ENCODE measurements around the gene ATP1B2.

Gene ATP1B2

DNA sequence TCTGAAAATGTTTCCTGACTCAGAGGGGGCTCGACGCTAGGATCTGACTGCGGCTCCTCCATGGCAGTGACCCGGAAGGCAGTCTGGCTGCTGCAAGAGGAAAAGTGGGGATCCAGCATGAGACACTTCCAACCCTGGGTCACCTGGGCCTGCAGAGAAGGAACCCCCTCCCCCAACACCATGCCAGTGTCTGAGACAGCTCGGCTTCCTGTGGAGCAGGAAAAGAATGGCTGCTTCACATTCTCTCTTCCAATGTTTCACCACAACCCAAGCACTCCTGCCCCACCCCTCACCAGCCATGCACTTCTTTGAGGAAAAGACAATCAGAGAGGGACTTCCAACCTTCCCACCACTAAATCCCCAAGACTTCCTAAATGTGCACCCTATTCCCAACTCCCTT is 25.8 kb downstream of the ATP1B2 start:
- Histone ChIP-seq H3K4me3 (no peak overlapping the region), H3K27ac (no peak overlapping the region)

- Histone ChIP-seq H3K27ac (no peak overlapping the region), H3K4me3 (no peak overlapping the region)
Measured at GRCh38 chr17:7677388-7678067, 26.8 kb downstream of the ATP1B2 start.

DNA sequence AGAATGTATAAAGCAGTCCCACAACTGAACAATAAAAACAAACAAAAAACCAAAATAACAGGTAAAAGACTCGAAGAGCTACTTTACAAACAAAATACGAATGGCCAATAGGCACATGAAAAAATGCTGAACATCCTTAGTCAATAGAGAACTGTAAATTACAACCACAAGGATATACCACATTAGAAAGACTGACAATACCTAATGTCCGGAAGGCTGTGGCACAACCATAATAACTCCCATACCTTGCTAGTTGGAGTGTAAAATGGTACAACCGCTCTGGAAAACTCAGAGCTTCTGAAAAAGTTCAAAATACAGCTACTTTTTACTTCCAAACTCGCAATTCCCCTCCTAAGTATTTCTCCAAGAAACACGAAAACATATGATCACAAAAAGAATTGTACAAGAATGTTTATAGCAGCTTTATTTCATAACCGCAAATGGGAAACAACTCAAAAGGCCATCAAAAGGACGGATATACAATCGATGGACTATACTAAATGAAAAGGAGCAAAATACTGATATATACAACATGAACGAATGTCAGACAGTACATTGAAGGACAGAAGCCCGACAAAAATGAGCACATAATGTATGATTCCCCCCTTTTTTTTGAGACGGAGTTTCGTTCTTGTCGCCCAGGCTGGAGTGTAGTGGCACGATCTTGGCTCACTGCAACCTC is 34.3 kb downstream of the ATP1B2 start:
- Histone ChIP-seq H3K27ac (peak overlapping the region in 20 of 21 experiments; percentile 81 to 99 (median 96)), H3K4me3 (peak overlapping the region; percentile 72 to 96 (median 90))

GRCh38 chr17:7685533-7686221 is 35.0 kb downstream of the ATP1B2 start:
- H3K27ac ChIP-seq, result peak overlapping the region; percentile 81 to 99 (median 95)
- H3K4me3 ChIP-seq, result peak overlapping the region; percentile 72 to 96 (median 90)

- Histone ChIP-seq H3K27ac (peak overlapping the region; percentile 81 to 99 (median 95)), H3K4me3 (peak overlapping the region; percentile 72 to 96 (median 90))
Measured at GRCh38 chr17:7686222-7687071, 35.7 kb downstream of the ATP1B2 start.

DNA sequence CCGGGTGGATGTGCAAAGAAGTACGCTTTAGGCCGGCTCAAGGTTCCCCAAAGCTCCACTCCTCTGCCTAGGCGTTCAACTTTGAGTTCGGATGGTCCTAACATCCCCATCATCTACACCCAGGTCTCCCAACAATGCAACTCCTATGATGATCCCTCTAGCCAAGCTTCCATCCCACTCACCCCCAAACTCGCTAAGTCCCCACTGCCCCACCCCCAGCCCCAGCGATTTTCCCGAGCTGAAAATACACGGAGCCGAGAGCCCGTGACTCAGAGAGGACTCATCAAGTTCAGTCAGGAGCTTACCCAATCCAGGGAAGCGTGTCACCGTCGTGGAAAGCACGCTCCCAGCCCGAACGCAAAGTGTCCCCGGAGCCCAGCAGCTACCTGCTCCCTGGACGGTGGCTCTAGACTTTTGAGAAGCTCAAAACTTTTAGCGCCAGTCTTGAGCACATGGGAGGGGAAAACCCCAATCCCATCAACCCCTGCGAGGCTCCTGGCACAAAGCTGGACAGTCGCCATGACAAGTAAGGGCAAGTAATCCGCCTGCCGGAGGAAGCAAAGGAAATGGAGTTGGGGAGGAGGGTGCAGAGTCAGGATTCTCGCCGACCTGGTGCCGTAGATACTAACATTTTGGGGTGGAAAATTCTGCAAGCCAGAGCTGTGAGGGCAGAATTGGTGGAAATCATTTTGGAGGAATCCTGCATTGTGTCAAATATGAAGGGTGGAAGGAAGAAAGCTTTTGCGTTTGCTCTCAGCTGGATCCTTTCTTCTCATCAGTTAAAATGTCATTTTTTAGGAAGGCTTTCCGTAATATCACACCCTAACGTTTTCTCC is 36.6 kb downstream of the ATP1B2 start, which contains the start of gene TP53:
TSS of gene TP53 (minus strand) at position 419 of the 836 bp plus-strand sequence. CDS start 10,896 bp downstream, outside the sequence.
- H3K4me3 ChIP-seq, result peak within 1 kb of the TSS; percentile 72 to 96 (median 90)
- peak within 1 kb of the TSS; percentile 81 to 99 (median 95) for H3K27ac ChIP-seq

DNA sequence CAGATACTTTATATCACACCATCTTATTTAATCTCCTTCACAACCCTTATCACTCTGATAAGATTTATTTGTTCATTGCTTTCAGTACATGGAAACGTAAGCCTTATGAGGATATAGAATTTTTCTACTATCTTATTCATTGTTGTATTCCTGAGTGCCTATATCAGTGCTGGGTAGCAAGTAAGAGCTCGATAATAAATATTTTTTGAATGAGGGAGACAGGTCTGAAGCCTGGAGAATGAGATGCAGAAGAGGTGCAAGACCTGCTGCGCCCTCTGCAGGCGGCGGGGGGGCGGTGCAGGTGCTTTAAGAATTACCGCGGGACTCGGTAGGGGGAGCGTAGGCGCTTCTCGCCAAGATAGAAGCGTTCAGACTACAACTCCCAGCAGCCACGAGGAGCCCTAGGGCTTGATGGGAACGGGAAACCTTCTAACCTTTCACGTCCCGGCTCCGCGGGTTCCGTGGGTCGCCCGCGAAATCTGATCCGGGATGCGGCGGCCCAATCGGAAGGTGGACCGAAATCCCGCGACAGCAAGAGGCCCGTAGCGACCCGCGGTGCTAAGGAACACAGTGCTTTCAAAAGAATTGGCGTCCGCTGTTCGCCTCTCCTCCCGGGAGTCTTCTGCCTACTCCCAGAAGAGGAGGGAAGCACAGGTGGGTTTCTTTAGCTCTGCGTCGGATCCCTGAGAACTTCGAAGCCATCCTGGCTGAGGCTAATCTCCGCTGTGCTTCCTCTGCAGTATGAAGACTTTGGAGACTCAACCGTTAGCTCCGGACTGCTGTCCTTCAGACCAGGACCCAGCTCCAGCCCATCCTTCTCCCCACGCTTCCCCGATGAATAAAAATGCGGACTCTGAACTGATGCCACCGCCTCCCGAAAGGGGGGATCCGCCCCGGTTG is 37.4 kb downstream of the ATP1B2 start, which contains the start of gene WRAP53:
TSS of gene WRAP53 (plus strand) at position 570 of the 900 bp plus-strand sequence. CDS start at position 742, 172 bp downstream.
- peak within 1 kb of the TSS; percentile 72 to 96 (median 90) for H3K4me3 ChIP-seq
- H3K27ac ChIP-seq, result peak within 1 kb of the TSS; percentile 81 to 99 (median 95)

GRCh38 chr17:7688808-7689316 is 38.1 kb downstream of the ATP1B2 start:
- peak overlapping the region in 18 of 21 experiments; percentile 4 to 99 (median 68) for H3K27ac ChIP-seq

GRCh38 chr17:7695586-7695985 is 44.9 kb downstream of the ATP1B2 start:
- Histone ChIP-seq H3K4me3 (no peak overlapping the region), H3K27ac (no peak overlapping the region)

More at GRCh38 chr17:7688808-7689316, 38.1 kb downstream of the ATP1B2 start:
- H3K4me3 ChIP-seq, result peak overlapping the region; percentile 72 to 96 (median 90)

DNA sequence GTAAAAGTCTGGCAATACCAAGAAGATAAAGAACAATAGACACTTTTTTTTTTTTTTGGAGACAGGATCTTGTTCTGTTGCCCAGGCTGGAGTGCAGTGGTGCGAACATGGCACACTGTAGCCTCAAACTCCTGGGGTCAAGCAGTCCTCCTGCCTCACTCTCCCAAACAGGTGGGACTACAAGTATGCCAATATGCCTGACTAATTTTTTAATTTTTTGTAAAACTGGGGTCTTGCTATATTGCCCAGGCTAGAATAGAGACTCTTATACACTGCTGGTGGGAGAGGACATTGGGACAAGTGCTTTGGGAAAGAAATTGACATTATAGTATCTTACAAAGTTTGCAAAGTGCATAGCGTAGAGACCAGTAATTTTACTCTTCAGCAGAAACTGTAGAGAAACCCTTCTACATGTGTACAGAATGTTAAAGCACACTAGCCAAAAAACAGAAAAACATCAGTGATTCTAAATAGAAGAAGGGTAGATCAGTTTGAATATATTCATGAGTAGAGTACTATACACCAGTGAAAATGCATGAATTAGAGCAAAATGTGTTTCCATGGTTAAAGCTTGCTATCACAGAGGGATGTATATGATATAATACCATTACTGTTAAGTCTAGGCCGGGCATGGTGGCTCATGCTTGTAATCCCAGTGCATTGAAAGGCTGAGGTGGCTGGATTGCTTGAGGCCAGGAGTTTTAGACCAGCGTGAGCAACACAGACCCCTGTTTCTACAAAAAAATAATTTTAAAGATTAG is 47.3 kb downstream of the ATP1B2 start:
- Histone ChIP-seq H3K27ac (no peak overlapping the region), H3K4me3 (no peak overlapping the region)

DNA sequence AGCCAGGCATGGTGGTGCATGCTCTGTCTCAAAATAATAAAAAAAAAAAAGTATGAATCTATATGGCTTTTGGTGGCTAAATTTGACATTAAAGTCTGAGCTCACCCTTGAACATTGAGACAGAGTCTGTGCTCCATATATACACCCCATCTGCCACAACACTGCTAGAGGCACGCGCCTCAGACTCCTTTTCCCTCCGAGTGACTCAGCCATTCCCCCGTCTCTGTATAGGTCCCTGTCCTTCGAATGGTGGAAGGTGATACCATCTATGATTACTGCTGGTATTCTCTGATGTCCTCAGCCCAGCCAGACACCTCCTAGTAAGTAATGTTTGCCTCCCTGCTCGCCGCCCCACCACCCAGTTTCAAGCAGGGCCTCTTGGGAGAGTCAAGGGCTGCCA is 49.8 kb downstream of the ATP1B2 start:
- H3K27ac ChIP-seq, result no peak overlapping the region
- no peak overlapping the region for H3K4me3 ChIP-seq

DNA sequence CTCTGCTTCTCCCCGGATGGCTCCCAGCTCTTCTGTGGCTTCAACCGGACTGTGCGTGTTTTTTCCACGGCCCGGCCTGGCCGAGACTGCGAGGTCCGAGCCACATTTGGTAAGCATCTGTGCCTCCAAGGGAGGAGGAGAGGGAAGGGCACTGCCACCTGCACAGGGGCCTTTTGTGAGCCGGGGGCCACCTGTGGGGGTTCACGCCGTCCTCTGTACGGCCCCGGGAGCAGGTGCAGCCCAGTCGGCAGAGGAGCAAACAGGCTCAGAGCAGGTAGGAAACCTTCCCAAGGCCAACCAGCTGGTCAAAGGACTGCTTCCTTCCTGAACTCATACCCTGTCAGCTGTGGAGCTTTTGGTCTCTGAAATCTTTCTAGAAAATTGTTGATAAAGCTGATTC is 51.0 kb downstream of the ATP1B2 start:
- Histone ChIP-seq H3K27ac (no peak overlapping the region), H3K4me3 (no peak overlapping the region)

DNA sequence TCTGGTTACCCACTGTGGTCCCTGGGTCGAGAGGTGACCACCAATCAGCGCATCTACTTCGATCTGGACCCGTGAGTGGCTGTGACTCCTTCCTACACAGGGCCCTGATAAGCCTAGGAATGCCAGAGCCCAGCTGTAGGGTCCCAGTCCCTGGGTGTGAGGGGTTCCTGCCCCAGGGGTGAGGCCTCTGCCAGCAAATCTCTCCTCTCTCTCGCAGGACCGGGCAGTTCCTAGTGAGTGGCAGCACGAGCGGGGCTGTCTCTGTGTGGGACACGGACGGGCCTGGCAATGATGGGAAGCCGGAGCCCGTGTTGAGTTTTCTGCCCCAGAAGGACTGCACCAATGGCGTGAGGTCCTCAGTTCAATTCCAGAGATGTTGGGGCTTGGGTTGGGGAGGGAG is 52.0 kb downstream of the ATP1B2 start:
- no peak overlapping the region for H3K4me3 ChIP-seq
- no peak overlapping the region for H3K27ac ChIP-seq

GRCh38 chr17:7703584-7704479 is 53.1 kb downstream of the ATP1B2 start:
- H3K4me3 ChIP-seq, result peak overlapping the region in 1 of 7 experiments; percentile 58
- H3K27ac ChIP-seq, result peak overlapping the region in 2 of 21 experiments; percentile 6 to 48

DNA sequence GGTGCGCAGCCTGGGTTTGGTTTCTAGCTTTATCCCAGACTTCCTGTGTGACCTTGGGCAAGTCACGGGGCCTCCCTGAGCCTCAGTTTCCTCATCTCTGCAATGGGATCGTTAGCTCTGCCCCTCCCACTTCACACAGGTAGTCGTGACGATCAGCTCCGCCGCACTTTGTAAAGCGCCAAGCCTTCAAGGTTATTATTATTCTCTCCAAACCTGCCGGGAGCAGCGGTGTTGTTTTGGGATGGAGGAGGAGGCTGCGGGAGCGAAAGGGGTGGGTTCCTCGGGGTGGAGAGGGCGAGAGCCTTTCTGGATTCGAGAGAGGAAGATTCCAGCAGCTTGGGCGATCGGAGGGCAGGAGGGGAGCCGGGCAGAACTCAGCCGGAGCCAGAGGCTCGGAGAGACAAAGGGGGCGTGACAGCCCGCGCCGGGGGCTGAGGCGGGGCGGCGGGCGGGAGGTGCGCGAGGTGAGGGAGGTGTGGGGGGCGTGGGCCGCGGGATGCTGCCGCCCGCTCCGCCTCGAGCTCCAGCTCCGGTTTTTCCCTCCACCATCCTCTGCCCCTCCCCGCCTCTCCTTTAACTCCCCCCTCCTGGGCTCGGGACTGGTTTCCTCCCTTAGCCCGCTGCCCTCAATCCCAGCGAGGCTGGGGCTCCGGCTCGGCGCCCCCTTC is 54.0 kb downstream of the ATP1B2 start, which contains the start of gene EFNB3:
TSS of gene EFNB3 (plus strand) at position 602 of the 668 bp plus-strand sequence. CDS start 397 bp downstream, outside the sequence.
- Histone ChIP-seq H3K27ac (peak within 1 kb of the TSS in 11 of 21 experiments; percentile 2 to 67 (median 47)), H3K4me3 (peak within 1 kb of the TSS; percentile 28 to 58 (median 47))

Measured in skin epidermis (tissue), 12 donors.